Neural crest cell (in vitro differentiated cells): ENCODE data around the gene SNCG. TPM values are rescaled to one million over a fixed set of nuclear protein-coding genes. Genes with fewer than 3 reads are reported as not detected.

ENCODE experiments used
- total RNA-seq: library from RNA; stranded (reverse); gene quantifications from 2 replicates; pipeline ENCODE4 v1.2.1, GENCODE V29; 2021

The SNCG gene
- total RNA-seq, 1 donor from 2014 or later, result 8.2 TPM

Other genes with a start within 250 kb of the SNCG start
- 77.9 and 78.6 TPM in 2 replicates for gene BMPR1A, start 202.0 kb upstream of the SNCG start, total RNA-seq
- 0.27 and 0.40 TPM in 2 replicates for gene MMRN2, start 984 bp upstream of the SNCG start, total RNA-seq
- gene ADIRF, start 9.9 kb downstream of the SNCG start, total RNA-seq, result not detected in 2 replicates
- not detected in 2 replicates for gene FAM25A, start 61.7 kb downstream of the SNCG start, total RNA-seq
- gene GLUD1, start 136.2 kb downstream of the SNCG start, total RNA-seq, result 101 and 105 TPM in 2 replicates
- gene SHLD2, start 136.6 kb downstream of the SNCG start, total RNA-seq, result 26.9 and 28.3 TPM in 2 replicates